ENCODE measurements around the gene SUGCT. TPM values are rescaled to one million over a fixed set of nuclear protein-coding genes. Genes with fewer than 3 reads are reported as not detected.

SUGCT gene
- total RNA-seq, 2 donors from 2014 or later: 3.3 to 15.2 TPM

DNA sequence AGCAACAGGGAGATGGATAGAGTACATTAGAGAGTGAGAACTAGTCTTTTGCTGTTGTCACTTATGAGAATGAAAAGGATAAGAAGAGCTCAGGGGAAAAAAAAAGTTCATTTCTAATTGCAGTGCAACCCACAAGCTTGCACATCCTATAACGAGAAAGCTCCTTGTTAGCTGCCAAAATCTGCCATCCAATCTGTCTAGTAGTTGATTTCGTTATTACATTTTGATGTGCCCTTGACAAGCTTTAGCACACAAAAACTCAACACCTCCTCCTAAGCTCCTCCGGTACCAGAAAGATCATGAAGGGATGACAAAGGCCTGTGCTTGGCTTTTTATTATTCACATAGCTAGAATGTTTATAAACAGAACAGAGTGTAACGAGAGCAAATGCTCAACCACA, 519.4 kb downstream of the SUGCT start:
- Histone ChIP-seq H3K4me1 (ENCODE audit: control insufficient read depth in 1 of 2, low read depth in 2 of 2) (peaks cover 9 to 10% of the 10 kb centered on the region in 2 donors), H3K27ac (no peak overlapping the region), H3K27me3 (replicated peaks; ENCODE audit: insufficient read depth) (no peaks in the 10 kb centered on the region), H3K4me3 (no peak overlapping the region), H3K36me3 (no peaks in the 10 kb centered on the region), H3K9me3 (no peaks in the 10 kb centered on the region)
- TF ChIP-seq, protein P1, sequence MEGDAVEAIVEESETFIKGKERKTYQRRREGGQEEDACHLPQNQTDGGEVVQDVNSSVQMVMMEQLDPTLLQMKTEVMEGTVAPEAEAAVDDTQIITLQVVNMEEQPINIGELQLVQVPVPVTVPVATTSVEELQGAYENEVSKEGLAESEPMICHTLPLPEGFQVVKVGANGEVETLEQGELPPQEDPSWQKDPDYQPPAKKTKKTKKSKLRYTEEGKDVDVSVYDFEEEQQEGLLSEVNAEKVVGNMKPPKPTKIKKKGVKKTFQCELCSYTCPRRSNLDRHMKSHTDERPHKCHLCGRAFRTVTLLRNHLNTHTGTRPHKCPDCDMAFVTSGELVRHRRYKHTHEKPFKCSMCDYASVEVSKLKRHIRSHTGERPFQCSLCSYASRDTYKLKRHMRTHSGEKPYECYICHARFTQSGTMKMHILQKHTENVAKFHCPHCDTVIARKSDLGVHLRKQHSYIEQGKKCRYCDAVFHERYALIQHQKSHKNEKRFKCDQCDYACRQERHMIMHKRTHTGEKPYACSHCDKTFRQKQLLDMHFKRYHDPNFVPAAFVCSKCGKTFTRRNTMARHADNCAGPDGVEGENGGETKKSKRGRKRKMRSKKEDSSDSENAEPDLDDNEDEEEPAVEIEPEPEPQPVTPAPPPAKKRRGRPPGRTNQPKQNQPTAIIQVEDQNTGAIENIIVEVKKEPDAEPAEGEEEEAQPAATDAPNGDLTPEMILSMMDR (IDR thresholded peaks at IDR 0.05): no peak
- no peak for ATAC-seq (ENCODE audit: insufficient number of reproducible peaks, low FRiP score, low read depth)
- DNase-seq (ENCODE audit: low spot score): no peak

DNA sequence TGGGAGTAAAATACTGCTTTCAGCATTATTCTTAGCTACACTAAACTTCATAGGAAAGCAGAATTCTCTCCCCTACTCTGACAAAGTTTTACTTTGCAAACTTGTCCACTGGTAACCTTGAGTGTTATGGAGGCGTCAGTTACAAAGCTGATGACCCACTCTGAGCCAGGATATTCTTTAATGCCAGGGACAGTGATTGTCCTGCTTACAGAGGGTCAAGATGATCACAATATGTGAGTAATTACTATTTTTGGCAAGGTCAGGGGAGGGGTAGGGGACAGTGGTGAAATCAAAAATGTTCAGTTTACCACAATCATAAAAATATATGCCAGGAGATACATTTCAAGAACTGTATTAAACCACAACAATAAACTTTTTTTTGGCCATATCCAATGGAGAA, 520.6 kb downstream of the SUGCT start:
- TF ChIP-seq, protein P1 (IDR thresholded peaks at IDR 0.05): no peak
- Histone ChIP-seq H3K27ac (no peak overlapping the region), H3K36me3 (no peaks in the 10 kb centered on the region), H3K4me3 (no peak overlapping the region), H3K4me1 (ENCODE audit: control insufficient read depth in 1 of 2, low read depth in 2 of 2) (peaks cover 11 to 15% of the 10 kb centered on the region in 2 donors), H3K9me3 (no peaks in the 10 kb centered on the region), H3K27me3 (replicated peaks; ENCODE audit: insufficient read depth) (no peaks in the 10 kb centered on the region)
- no peak for DNase-seq (ENCODE audit: low spot score)
- no peak for ATAC-seq (ENCODE audit: insufficient number of reproducible peaks, low FRiP score, low read depth)

DNA sequence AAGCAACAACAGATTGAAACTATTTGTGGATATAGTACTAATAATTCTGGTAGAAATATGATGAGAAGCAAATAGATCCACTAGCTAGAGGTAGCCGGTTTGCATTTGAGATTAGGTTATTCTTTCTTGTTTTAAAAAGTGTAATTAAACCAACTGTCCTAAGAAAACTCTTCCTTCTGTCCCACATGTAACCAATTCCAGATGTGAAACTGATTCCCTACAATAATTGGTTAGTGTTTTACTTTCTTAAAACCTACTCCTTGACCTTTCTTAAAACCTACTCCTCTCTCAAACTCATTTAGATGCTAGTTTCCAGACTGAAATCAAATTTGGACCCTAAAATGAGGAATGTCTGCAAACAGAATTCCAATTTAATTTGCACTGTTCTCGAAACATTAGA, 521.5 kb downstream of the SUGCT start:
- no peak overlapping the region for H3K4me3 ChIP-seq
- no peak for DNase-seq (ENCODE audit: low spot score)
- no peaks in the 10 kb centered on the region for H3K27me3 ChIP-seq (replicated peaks; ENCODE audit: insufficient read depth)
- no peaks in the 10 kb centered on the region for H3K9me3 ChIP-seq
- no peak overlapping the region for H3K27ac ChIP-seq
- ATAC-seq (ENCODE audit: insufficient number of reproducible peaks, low FRiP score, low read depth): no peak
- H3K4me1 ChIP-seq (ENCODE audit: control insufficient read depth in 1 of 2, low read depth in 2 of 2): peaks cover 11 to 15% of the 10 kb centered on the region in 2 donors
- no peaks in the 10 kb centered on the region for H3K36me3 ChIP-seq
- TF ChIP-seq, protein P1 (IDR thresholded peaks at IDR 0.05): no peak

DNA sequence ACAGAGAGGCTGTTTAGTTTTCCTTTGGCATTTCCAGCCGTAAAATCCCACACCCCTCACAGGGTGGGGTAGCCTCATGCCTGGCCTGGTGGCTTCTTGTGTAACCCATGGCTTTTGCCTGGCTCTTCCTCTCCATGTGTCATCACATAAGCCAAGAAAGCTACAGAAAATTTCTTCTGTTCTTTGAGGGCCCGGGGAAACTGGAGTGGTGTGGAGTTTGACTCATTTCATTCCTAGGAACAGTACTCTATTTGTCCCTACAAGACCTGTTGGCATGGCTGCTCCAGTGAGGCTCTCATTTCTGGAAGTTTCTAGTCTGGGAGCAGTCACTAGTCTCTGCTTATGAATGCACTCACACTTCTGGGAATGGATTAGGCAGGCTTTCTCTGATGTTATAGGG, 523.9 kb downstream of the SUGCT start:
- ATAC-seq (ENCODE audit: insufficient number of reproducible peaks, low FRiP score, low read depth) (peak; percentile 65), DNase-seq (ENCODE audit: low spot score) (peak; percentile 9)
- no peaks in the 10 kb centered on the region for H3K36me3 ChIP-seq
- no peaks in the 10 kb centered on the region for H3K27me3 ChIP-seq (replicated peaks; ENCODE audit: insufficient read depth)
- no peaks in the 10 kb centered on the region for H3K9me3 ChIP-seq
- H3K27ac ChIP-seq: peak overlapping the region; percentile 57 to 58
- TF ChIP-seq, protein P1 (IDR thresholded peaks at IDR 0.05): no peak
- peaks cover 11 to 25% of the 10 kb centered on the region in 2 donors for H3K4me1 ChIP-seq (ENCODE audit: control insufficient read depth in 1 of 2, low read depth in 2 of 2)
- H3K4me3 ChIP-seq: peak overlapping the region; percentile 19

DNA sequence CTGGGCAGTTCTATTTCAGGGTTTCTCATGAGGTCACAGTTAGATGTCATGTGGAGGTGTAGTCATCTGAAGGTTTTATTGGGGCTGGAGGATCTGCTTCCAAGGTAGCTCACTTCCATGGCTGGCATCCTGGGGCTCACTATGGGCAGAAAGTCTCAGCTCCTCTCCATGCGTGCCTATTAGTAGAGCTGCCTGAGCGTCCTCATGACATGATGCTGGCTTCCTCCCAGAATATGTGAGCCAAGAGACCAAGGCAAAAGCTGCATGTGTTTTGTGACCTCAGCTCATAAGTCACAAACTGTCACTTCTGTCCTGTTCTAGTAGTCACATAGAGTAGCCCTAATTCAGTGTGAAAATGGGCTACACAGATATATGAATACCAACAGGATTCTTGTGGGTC, 524.4 kb downstream of the SUGCT start:
- Histone ChIP-seq H3K9me3 (no peaks in the 10 kb centered on the region), H3K36me3 (no peaks in the 10 kb centered on the region), H3K4me1 (ENCODE audit: control insufficient read depth in 1 of 2, low read depth in 2 of 2) (peaks cover 11 to 25% of the 10 kb centered on the region in 2 donors), H3K4me3 (no peak overlapping the region), H3K27me3 (replicated peaks; ENCODE audit: insufficient read depth) (no peaks in the 10 kb centered on the region), H3K27ac (peak overlapping the region; percentile 57 to 58)
- ATAC-seq (ENCODE audit: insufficient number of reproducible peaks, low FRiP score, low read depth): peak; percentile 60
- no peak for DNase-seq (ENCODE audit: low spot score)
- TF ChIP-seq, protein P1 (IDR thresholded peaks at IDR 0.05): no peak

All from thoracic aorta (tissue), 2 donors.